Measurements from ENCODE around the gene DHCR7.

DNA sequence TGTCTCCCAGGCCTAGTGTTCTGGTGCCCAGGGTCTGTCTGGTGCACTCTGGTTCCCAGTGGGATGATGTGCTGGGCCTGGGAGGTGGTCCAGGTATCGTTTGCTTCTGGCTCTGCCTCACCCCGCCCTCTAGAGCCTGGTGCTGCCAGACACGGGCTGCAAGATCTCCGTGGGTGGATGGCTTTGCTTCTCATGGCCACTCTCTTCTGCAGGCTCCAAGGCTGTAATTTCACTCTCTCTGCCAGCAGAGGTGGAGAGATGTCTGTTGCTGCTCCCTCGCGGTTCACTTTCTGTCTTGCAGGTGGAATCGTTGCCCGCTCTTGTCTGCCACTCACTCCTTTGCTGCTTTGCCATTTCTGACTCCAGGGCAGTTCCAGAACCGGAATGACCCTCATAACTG lies 18.2 kb upstream of the DHCR7 start:
- TF ChIP-seq, protein P1, sequence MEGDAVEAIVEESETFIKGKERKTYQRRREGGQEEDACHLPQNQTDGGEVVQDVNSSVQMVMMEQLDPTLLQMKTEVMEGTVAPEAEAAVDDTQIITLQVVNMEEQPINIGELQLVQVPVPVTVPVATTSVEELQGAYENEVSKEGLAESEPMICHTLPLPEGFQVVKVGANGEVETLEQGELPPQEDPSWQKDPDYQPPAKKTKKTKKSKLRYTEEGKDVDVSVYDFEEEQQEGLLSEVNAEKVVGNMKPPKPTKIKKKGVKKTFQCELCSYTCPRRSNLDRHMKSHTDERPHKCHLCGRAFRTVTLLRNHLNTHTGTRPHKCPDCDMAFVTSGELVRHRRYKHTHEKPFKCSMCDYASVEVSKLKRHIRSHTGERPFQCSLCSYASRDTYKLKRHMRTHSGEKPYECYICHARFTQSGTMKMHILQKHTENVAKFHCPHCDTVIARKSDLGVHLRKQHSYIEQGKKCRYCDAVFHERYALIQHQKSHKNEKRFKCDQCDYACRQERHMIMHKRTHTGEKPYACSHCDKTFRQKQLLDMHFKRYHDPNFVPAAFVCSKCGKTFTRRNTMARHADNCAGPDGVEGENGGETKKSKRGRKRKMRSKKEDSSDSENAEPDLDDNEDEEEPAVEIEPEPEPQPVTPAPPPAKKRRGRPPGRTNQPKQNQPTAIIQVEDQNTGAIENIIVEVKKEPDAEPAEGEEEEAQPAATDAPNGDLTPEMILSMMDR (IDR thresholded peaks at IDR 0.05) = no peak
- no peak for TF ChIP-seq EP300 (IDR thresholded peaks at IDR 0.05)
- no peak for TF ChIP-seq POLR2A (IDR thresholded peaks at IDR 0.05)
- no peak for TF ChIP-seq POLR2AphosphoS5 (IDR thresholded peaks at IDR 0.05)

Measured in upper lobe of left lung (tissue), 4 donors.